Suprapubic skin (tissue), 4 donors: Measurements from ENCODE around the gene TBC1D16. TPM values are rescaled to one million over a fixed set of nuclear protein-coding genes. Genes with fewer than 3 reads are reported as not detected.

Experiments used
- DNase-seq, 2 donors: peaks; one replicate each; pipeline ENCODE4 v3.0.0-alpha.2; 2019; ENCODE audit warnings: low spot score in 2 of 2
- H3K27ac ChIP-seq: fragments of 200-600 bp; sonication (generic); one replicate; pipeline ENCODE4 v1.5.1; 2019
- H3K27me3 ChIP-seq: fragments of 200-600 bp; sonication (generic); one replicate; pipeline ENCODE4 v1.5.1; 2019
- H3K36me3 ChIP-seq: fragments of 200-600 bp; sonication (generic); one replicate; pipeline ENCODE4 v1.5.1; 2019
- H3K4me1 ChIP-seq: fragments of 200-600 bp; sonication (generic); one replicate; pipeline ENCODE4 v1.5.1; 2019
- H3K4me3 ChIP-seq: fragments of 200-600 bp; sonication (generic); one replicate; pipeline ENCODE4 v1.5.1; 2019; ENCODE audit warnings: mild to moderate bottlenecking
- H3K9me3 ChIP-seq: fragments of 200-600 bp; sonication (generic); one replicate; pipeline ENCODE4 v1.5.1; 2019
- EP300 ChIP-seq: sonication (generic); formaldehyde crosslinking; IDR thresholded peaks from one replicate; pipeline ENCODE4 v1.6.1; 2017; ENCODE audit warnings: antibody characterized with exemption
- POLR2A ChIP-seq, 2 donors: fragments of 450-650 bp; IDR thresholded peaks; one replicate each; pipeline ENCODE4 v1.6.1; 2017; ENCODE audit warnings: antibody characterized with exemption in 2 of 2, mild to moderate bottlenecking in 2 of 2, moderate library complexity in 2 of 2
- POLR2AphosphoS5 ChIP-seq, 3 donors: sonication (generic); formaldehyde crosslinking; IDR thresholded peaks; one replicate each; pipeline ENCODE4 v1.6.1; 2017; ENCODE audit warnings: antibody characterized with exemption in 3 of 3
- WGBS: methylation state at CpG from one replicate; pipeline ENCODE4 v1.1.5; 2018; 5-methylcytosine and 5-hydroxymethylcytosine counted together
- total RNA-seq, 4 donors: library from RNA; depleted of rRNA; stranded (reverse); fragments of >200 nt; gene quantifications; one replicate each; pipeline ENCODE4 v1.1.0, GENCODE V29; 2016
- TF ChIP-seq, protein P1 (sequence below), 2 donors: fragments of 200-600 bp in 1 of 2; fragments of 450-650 bp in 1 of 2; sonication (generic) in 1 of 2; IDR thresholded peaks; one replicate each; pipeline ENCODE4 v1.5.1; 2016 to 2019; ENCODE audit warnings: antibody characterized with exemption in 2 of 2, mild to moderate bottlenecking in 1 of 2, moderate library complexity in 1 of 2

Gene TBC1D16
- total RNA-seq, 4 donors from 2014 or later: 18.6 to 33.6 (median 22.7) TPM

- no peaks in the 10 kb centered on the region for H3K27me3 ChIP-seq
- peaks cover 22% of the 10 kb centered on the region for H3K4me1 ChIP-seq
- peaks cover 67% of the 10 kb centered on the region for H3K36me3 ChIP-seq
- H3K4me3 ChIP-seq: no peak overlapping the region
- H3K9me3 ChIP-seq: no peaks in the 10 kb centered on the region
- DNase-seq: peak in 1 of 2 donors; percentile 34
- TF ChIP-seq POLR2A (IDR thresholded peaks at IDR 0.05) (no peak), POLR2AphosphoS5 (IDR thresholded peaks at IDR 0.05) (no peak), EP300 (no peak)
- TF ChIP-seq, protein P1, sequence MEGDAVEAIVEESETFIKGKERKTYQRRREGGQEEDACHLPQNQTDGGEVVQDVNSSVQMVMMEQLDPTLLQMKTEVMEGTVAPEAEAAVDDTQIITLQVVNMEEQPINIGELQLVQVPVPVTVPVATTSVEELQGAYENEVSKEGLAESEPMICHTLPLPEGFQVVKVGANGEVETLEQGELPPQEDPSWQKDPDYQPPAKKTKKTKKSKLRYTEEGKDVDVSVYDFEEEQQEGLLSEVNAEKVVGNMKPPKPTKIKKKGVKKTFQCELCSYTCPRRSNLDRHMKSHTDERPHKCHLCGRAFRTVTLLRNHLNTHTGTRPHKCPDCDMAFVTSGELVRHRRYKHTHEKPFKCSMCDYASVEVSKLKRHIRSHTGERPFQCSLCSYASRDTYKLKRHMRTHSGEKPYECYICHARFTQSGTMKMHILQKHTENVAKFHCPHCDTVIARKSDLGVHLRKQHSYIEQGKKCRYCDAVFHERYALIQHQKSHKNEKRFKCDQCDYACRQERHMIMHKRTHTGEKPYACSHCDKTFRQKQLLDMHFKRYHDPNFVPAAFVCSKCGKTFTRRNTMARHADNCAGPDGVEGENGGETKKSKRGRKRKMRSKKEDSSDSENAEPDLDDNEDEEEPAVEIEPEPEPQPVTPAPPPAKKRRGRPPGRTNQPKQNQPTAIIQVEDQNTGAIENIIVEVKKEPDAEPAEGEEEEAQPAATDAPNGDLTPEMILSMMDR (IDR thresholded peaks at IDR 0.05): no peak
- 96% methylated on average over 28 of the region's 31 CpGs for WGBS
- H3K27ac ChIP-seq: no peak overlapping the region
Measured at GRCh38 chr17:79940459-79941087, 95.1 kb downstream of the TBC1D16 start.

- Histone ChIP-seq H3K9me3 (no peaks in the 10 kb centered on the region), H3K27me3 (no peaks in the 10 kb centered on the region), H3K27ac (no peak overlapping the region), H3K36me3 (peaks cover 60% of the 10 kb centered on the region), H3K4me3 (no peak overlapping the region), H3K4me1 (peaks cover 22% of the 10 kb centered on the region)
- no peak for DNase-seq
- 85% methylated on average over 25 of the region's 25 CpGs for WGBS
- TF ChIP-seq POLR2AphosphoS5 (IDR thresholded peaks at IDR 0.05): no peak
- TF ChIP-seq, protein P1 (IDR thresholded peaks at IDR 0.05): no peak
- no peak for TF ChIP-seq POLR2A (IDR thresholded peaks at IDR 0.05)
- TF ChIP-seq EP300: no peak
Measured at GRCh38 chr17:79939755-79940458, 95.8 kb downstream of the TBC1D16 start.

DNA sequence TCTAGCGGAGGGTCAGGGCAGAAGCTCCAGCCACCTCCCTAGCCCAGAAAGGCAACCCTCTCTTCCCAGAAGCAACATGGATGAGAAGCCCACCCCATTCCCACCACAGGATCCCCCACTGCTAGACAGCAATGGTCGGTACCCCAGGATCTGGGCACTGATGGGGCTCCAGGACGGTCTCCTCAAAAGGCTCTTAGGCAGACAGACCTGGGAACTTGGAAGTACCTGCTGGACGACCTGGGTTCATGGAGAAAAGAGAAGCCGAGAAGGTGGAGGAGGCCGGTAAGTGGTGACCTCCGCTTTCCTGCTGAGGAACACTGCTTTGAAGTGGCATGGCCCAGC is 96.6 kb downstream of the TBC1D16 start:
- no peak for DNase-seq
- Histone ChIP-seq H3K27ac (no peak overlapping the region), H3K9me3 (no peaks in the 10 kb centered on the region), H3K36me3 (peaks cover 51% of the 10 kb centered on the region), H3K4me1 (peaks cover 24% of the 10 kb centered on the region), H3K27me3 (no peaks in the 10 kb centered on the region), H3K4me3 (no peak overlapping the region)
- TF ChIP-seq POLR2A (IDR thresholded peaks at IDR 0.05): no peak
- no peak for TF ChIP-seq POLR2AphosphoS5 (IDR thresholded peaks at IDR 0.05)
- WGBS: 93% methylated on average over 7 of the region's 7 CpGs

GRCh38 chr17:79938336-79939093 is 97.2 kb downstream of the TBC1D16 start:
- Histone ChIP-seq H3K4me1 (peaks cover 29% of the 10 kb centered on the region), H3K27me3 (no peaks in the 10 kb centered on the region), H3K27ac (no peak overlapping the region), H3K4me3 (no peak overlapping the region), H3K9me3 (no peaks in the 10 kb centered on the region), H3K36me3 (peaks cover 46% of the 10 kb centered on the region)
- TF ChIP-seq POLR2AphosphoS5 (IDR thresholded peaks at IDR 0.05): no peak
- no peak for DNase-seq
- 71% methylated on average over 11 of the region's 13 CpGs for WGBS

DNA sequence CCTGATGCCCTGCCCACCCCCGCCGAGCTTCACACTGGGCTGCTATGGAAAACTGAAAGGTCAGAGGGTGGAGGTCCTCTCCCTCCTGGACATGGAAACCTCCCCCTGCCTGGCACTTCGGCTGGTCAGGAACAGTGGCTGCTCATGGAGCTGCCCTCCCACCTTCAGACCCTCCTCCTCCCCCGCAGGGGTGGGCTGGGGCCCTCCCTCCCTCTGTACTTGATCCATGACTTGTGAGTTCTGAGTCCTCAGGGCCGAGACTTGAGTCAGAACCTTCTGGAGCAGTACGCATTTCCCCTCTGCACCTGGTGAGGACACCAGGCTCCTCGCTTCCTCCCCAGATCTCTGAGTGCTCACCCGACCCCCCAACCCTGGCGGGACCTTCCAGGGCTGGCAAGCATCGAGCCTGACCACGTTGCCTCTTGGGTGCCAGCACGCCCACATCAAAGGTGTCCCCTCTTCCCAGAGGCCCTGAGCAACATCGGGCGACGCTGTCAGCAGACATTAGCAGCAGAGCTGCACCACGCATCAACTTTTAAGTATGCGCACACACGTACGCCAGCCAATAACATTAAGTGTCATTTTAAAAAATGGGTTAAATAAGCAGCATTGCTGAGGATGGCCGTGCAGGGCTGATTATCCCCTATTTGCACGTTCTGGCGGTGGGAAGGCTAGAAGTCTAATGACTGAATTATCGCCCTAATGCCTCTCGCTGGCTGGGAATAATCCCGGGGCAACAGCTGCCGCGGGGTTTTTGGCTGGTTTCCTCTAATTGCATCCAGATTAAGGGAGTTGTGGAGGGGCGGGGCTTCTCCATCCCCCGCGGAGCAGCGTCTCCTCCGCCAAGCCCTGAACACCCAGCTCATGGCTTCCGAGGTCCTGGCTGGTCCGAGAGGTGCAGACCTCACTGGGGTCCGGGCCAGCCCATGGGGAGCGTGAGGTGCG is 98.0 kb downstream of the TBC1D16 start:
- H3K4me3 ChIP-seq: no peak overlapping the region
- peaks cover 7% of the 10 kb centered on the region for H3K27me3 ChIP-seq
- TF ChIP-seq EP300 (no peak), POLR2A (IDR thresholded peaks at IDR 0.05) (no peak), POLR2AphosphoS5 (IDR thresholded peaks at IDR 0.05) (no peak)
- TF ChIP-seq, protein P1 (IDR thresholded peaks at IDR 0.05): no peak
- no peak overlapping the region for H3K27ac ChIP-seq
- WGBS: 39% methylated on average over 36 of the region's 37 CpGs
- peaks cover 37% of the 10 kb centered on the region for H3K36me3 ChIP-seq
- DNase-seq: no peak
- peaks cover 32% of the 10 kb centered on the region for H3K4me1 ChIP-seq
- no peaks in the 10 kb centered on the region for H3K9me3 ChIP-seq
